Stimulated activated CD4-positive, alpha-beta T cell treated with anti-CD3 and anti-CD28 coated beads, Interleukin-1b, Interleukin-23, amount 100 ng/mL, for 24 hours (primary cell): Measurements from ENCODE around the gene GJA4.
A peak's percentile ranks its signal among the peaks of the same experiment; 100 is the strongest.
"Not testable (repeated sequence)": the region's sequence is repeated elsewhere in the genome, so short reads cannot be mapped to it uniquely, and the experiment has no call there.

Experiments
- DNase-seq, 4 experiments: peaks; one replicate each; pipeline ENCODE4 v3.0.0-alpha.2; 2020; ENCODE audit warnings: low read depth in 4 of 4, low spot score in 1 of 4

GJA4 gene

GRCh38 chr1:34768856-34769255, 23.9 kb upstream of the GJA4 start:
- no peak for DNase-seq

DNA sequence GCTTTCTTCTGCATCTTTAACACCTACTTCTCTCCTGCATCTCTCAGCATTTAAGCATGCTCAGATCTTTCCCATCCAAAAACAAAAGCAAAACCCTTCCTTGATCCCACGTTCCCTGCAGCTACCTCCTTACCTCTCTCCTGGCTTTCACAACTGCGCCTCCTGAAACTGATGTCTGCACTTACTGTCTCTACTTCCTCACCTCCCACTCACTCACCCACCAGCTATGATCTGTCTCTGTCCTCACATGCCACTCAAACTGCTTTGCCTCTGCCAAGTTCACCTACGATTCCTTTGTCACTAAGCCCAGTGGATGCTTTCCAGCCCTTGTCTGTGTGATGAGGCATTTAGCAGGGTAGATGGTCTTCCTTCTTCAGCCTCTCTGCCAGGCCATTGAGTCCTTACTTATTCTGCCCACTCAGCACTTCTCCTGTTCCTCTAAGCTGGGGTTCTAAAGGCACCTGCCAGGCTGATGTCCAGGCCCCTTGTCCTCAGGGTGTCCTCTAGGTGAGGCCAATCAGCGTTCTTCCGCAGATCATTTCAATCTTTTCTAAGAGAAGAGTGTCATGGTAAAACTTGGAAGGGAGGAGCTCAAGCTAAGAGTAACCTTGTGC, 21.8 kb upstream of the GJA4 start:
- no peak for DNase-seq

DNA sequence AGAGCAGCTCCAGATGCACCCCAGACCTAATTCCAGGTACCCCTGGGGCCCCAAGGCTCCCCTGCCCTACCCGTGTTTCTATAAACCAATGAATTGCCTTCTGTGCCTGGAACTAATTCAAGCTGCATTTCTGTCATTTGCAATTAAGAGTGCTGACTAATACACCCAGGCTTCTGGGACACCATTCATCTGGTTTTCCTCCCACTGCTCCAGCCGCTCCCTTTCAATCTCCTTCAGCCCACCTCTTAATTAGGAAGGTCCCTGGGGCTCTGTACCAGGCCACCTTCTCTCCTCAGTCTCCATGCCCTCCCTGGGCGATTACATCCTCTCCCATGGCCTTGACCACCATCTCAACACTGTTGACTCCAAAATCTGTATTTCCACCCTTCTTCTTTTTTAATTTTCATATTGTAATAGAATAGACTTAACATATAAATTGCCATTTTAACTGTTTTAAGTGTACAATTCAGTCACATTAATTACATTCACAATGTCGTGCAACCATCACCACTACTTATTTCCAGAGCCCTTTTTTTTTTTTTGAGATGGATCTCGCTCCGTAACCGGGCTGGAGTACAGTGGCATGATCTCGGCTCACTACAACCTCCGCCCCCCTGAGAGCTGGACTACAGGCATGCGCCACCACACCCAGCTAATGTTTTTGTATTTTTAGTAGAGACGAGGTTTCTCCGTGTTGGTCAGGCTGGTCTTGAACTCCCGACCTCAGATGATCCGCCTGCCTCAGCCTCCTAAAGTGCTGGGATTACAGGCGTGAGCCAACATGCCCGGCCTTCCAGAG, 21.0 kb upstream of the GJA4 start:
- DNase-seq, result no peak

DNA sequence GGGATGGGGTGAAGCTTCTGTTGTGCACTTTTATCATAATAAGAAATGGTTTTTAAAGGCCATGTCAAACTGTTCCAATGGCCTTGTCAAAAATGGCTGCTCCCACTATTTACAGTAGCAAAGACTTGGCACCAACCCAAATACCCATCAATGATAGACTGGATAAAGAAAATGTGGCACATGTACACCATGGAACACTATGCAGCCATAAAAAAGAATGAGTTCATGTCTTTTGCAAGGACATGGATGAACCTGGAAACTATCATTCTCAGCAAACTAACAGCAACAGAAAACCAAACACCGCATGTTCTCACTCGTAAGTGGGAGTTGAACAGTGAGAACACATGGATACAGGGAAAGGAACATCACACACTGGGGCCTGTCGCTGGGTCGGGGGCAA, 19.7 kb upstream of the GJA4 start:
- not testable (repeated sequence) for DNase-seq

GRCh38 chr1:34774957-34775356, 17.8 kb upstream of the GJA4 start:
- no peak for DNase-seq

DNA sequence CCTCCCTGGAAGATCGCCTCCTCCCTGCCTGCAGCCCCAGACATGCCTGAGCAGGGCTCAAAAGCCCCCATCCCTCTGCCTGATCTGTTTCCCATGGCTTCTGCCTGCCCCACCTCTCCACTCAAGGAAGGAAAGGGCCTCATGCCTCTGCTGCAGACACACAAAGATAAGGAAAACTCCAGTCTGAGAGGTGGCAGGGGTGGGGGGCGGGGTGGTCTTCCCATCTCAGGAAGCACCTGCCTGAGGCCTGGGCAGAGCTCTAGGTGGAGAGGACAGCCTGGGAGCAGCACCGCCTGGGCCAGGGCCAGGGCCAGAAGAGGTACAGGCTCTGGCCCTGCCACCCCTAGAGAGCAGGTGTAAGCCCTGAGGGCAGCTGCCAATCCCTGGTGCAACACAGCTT, 15.9 kb upstream of the GJA4 start:
- no peak for DNase-seq

- DNase-seq, result no peak
Observed at GRCh38 chr1:34777519-34778321, 15.1 kb upstream of the GJA4 start.

DNA sequence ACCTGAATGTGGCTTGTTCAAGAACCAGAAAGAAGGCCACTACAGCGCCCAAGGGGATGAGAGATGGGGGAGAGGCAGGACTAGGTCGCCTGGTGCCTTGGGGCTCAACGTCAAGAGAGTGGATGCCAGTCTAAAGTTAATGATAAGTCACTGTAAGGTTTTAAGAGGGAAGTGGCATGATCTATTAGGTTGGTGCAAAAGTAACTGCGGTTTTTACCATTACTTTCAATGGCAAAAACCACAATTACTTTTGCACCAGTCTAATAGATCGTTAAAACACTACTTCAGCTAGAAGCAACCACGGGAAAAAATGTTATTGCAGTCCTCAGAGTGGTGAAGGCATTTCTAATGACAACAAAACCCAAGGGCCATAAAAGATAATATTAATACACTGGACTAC, 14.4 kb upstream of the GJA4 start:
- no peak for DNase-seq

DNA sequence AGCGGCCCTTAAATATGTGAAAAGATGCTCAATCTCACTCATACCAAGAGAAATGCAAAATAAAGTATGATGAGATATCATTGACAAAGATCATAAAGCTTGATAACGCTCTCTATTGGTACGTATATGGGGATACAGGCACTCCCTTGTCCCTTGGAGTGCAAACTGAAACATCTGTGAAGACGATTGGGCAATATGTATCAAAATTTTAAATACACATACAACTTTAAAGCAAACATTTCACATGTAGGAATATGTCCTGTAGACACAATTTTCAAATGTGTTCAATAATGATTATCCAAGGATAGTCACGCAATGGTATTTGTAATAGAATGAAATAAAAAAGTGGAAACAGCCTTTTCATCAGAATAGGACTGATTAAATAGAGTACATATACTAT, 13.8 kb upstream of the GJA4 start:
- DNase-seq, result no peak

DNA sequence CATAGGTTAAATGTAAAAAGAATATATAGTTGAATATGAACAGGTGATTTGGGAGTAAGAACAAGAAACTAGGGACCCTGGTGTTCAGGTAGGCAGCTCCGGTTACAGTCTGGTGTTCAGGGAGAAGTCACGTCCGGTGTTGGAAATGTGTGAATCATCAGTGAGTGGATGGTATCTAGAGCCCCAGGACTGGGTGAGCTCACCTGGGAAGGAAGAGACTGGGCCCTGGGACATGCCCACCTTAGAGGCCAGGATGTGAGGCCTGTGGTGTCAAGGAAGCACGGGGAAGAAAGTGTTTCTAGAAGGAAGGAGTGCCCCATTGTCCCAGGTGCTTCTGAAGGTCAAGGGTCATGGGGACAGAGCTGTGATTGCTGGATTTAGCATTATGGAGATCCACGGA, 13.3 kb upstream of the GJA4 start:
- no peak for DNase-seq

GRCh38 chr1:34779962-34780361, 12.8 kb upstream of the GJA4 start:
- no peak for DNase-seq

GRCh38 chr1:34780528-34780927, 12.3 kb upstream of the GJA4 start:
- DNase-seq, result no peak

DNA sequence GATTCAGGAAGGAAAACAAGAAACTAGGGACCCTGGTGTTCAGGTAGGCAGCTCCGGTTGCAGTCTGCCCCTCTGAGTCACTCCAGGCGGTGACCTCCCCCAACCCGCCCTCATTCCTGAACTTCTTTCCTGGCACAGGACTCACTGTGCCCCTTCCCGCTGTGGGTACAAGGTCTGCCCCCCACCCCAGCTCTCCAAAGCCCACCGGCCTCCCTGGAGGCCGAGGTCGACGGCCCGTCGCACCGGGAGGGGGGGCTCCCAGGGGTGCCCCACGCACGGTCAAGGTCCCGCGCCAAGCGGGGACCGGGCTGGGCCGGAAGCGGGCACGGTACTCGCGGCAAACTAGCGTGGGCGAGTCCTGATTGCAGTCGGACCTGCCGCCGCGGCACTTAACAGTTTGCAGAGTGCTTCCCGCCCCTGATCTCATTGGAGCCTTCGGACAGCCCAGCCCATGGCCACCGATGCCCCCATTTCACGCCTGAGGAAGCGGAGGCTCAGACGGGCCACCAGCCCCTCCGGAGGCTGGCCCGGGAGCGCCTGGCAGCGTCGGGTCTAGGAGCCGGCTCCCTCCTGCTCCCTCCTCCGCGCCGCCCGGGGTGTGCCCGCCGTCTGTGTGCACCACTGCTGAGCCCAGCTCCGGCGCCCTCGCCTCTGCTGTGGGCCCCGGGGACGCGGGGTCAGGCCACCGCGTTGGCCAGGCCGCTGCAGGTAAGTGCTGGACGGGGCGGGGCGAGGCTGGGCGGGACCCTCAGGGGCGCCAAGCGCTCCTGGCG, 11.5 kb upstream of the GJA4 start, which contains the start of gene GJB3:
GJB3 (plus strand) TSS at position 144 of the 773 bp plus-strand sequence. CDS start 3,549 bp downstream, outside the sequence.
- DNase-seq, result no peak

DNA sequence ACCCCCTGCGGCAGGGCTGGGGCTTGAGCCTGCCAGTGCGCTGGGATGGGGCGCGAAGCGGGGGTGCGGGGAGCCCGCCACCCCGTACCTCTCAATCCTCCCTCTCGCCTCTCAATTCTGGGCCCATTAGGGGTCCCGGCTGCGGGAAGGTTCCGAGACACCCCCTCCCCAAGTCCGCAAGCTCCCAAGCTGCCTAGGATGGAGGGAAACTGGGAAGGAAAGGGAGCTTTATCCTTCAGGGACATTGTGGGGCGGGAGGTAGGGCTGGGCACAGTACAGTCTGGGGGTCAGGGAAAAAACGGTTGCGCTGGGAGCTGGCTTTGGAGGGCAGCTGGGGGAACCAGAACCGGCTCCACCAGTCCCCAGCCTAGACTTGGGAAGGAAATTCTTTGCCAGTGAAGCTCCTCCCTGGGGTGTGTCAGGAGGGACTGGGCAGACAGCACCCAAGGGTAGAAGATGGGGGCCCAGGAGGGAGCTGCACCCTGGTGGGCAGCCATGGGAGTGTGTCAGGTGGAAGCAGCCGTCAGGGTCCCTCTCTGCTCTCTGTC, 10.9 kb upstream of the GJA4 start:
- no peak for DNase-seq

- DNase-seq, result no peak
Observed at GRCh38 chr1:34784751-34785221, 8.0 kb upstream of the GJA4 start.

GRCh38 chr1:34785231-34785874, 7.4 kb upstream of the GJA4 start:
- DNase-seq, result no peak

- no peak for DNase-seq
Observed at GRCh38 chr1:34785875-34786470, 6.8 kb upstream of the GJA4 start.

- DNase-seq, result peak; percentile 33 to 53 (median 46)
Observed at GRCh38 chr1:34786521-34787325, 6.1 kb upstream of the GJA4 start.
